ENCODE measurements around the gene OTP.

DNA sequence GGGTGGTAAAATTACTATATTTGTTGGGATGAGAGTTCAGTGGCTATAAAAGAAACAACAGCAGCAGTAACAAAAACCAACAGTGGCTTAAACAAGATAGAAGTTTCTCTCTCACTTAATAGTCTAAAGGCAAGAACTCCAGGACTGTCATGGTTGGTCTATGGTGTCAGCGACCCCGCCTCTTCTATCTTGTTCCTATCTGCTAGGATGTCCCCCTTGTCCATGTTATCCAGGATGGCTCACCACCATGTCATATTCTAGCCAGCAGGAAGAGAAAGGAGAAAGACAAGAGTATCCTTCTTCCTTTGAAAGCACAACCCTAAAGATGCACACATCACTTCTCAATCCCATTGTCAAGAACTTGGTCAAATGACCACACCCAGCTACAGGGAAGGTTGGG is 11.3 kb upstream of the OTP start:
- TF ChIP-seq, protein P1, sequence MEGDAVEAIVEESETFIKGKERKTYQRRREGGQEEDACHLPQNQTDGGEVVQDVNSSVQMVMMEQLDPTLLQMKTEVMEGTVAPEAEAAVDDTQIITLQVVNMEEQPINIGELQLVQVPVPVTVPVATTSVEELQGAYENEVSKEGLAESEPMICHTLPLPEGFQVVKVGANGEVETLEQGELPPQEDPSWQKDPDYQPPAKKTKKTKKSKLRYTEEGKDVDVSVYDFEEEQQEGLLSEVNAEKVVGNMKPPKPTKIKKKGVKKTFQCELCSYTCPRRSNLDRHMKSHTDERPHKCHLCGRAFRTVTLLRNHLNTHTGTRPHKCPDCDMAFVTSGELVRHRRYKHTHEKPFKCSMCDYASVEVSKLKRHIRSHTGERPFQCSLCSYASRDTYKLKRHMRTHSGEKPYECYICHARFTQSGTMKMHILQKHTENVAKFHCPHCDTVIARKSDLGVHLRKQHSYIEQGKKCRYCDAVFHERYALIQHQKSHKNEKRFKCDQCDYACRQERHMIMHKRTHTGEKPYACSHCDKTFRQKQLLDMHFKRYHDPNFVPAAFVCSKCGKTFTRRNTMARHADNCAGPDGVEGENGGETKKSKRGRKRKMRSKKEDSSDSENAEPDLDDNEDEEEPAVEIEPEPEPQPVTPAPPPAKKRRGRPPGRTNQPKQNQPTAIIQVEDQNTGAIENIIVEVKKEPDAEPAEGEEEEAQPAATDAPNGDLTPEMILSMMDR (IDR thresholded peaks at IDR 0.05; ENCODE audit: insufficient read depth, low read length), result no peak
- TF ChIP-seq POLR2AphosphoS5 (IDR thresholded peaks at IDR 0.05; ENCODE audit: low read depth), result no peak
- TF ChIP-seq GABPA (IDR thresholded peaks at IDR 0.05; ENCODE audit: low read depth), result no peak
- TF ChIP-seq, protein P2, sequence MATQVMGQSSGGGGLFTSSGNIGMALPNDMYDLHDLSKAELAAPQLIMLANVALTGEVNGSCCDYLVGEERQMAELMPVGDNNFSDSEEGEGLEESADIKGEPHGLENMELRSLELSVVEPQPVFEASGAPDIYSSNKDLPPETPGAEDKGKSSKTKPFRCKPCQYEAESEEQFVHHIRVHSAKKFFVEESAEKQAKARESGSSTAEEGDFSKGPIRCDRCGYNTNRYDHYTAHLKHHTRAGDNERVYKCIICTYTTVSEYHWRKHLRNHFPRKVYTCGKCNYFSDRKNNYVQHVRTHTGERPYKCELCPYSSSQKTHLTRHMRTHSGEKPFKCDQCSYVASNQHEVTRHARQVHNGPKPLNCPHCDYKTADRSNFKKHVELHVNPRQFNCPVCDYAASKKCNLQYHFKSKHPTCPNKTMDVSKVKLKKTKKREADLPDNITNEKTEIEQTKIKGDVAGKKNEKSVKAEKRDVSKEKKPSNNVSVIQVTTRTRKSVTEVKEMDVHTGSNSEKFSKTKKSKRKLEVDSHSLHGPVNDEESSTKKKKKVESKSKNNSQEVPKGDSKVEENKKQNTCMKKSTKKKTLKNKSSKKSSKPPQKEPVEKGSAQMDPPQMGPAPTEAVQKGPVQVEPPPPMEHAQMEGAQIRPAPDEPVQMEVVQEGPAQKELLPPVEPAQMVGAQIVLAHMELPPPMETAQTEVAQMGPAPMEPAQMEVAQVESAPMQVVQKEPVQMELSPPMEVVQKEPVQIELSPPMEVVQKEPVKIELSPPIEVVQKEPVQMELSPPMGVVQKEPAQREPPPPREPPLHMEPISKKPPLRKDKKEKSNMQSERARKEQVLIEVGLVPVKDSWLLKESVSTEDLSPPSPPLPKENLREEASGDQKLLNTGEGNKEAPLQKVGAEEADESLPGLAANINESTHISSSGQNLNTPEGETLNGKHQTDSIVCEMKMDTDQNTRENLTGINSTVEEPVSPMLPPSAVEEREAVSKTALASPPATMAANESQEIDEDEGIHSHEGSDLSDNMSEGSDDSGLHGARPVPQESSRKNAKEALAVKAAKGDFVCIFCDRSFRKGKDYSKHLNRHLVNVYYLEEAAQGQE (IDR thresholded peaks at IDR 0.05; ENCODE audit: insufficient replicate concordance, low read depth), result no peak
- no peak for TF ChIP-seq SPI1 (IDR thresholded peaks at IDR 0.05; ENCODE audit: borderline replicate concordance, low read depth)

Measured in HL-60 (cell line).